Sigmoid colon (tissue), 4 donors: ENCODE measurements around the gene WNK2.

Source experiments
- CTCF ChIP-seq, 4 experiments: fragments of 450-650 bp in 3 of 4; fragments of 200-600 bp in 1 of 4; IDR thresholded peaks; one replicate each; pipeline ENCODE4 v1.5.1; 2016 to 2019; ENCODE audit warnings: antibody characterized with exemption in 4 of 4, mild to moderate bottlenecking in 3 of 4, moderate library complexity in 2 of 4
- POLR2AphosphoS5 ChIP-seq, 4 donors: sonication (generic); formaldehyde crosslinking; IDR thresholded peaks; one replicate each; pipeline ENCODE4 v1.6.1; 2017; ENCODE audit warnings: antibody characterized with exemption in 4 of 4

GRCh38 chr9:93209097-93209496, 25.2 kb downstream of the WNK2 start:
- TF ChIP-seq CTCF (IDR thresholded peaks at IDR 0.05) (no peak), POLR2AphosphoS5 (IDR thresholded peaks at IDR 0.05) (no peak)
